DND-41 (cell line): Measurements from ENCODE around the gene MYH9.

Experiments
- ATAC-seq: fragments of 200-7000 bp; cut with Tn5 transposase; 3 replicates; pipeline ENCODE4 v1.9.1; 2021; ENCODE audit warnings: low read depth; ENCODE audit not compliant: insufficient read depth
- DNase-seq: peaks from one replicate; pipeline ENCODE4 v3.0.0-alpha.2; 2020
- H2AFZ ChIP-seq: 2 replicates; pipeline ENCODE4 v1.6.0; 2012; ENCODE audit warnings: low read depth, low read length
- H3K27ac ChIP-seq: 2 replicates; pipeline ENCODE4 v1.5.1; 2012; ENCODE audit warnings: low read length, inconsistent platforms
- H3K27me3 ChIP-seq: fragments of 200-600 bp; sonication (generic); 2 replicates; pipeline ENCODE4 v1.6.0; 2012; ENCODE audit warnings: low read length, mild to moderate bottlenecking, inconsistent platforms; ENCODE audit not compliant: insufficient read depth, poor library complexity
- H3K36me3 ChIP-seq: 2 replicates; pipeline ENCODE4 v1.5.1; 2012; ENCODE audit warnings: low read length, inconsistent platforms; ENCODE audit not compliant: insufficient read depth
- H3K4me1 ChIP-seq: 2 replicates; pipeline ENCODE4 v1.5.1; 2012; ENCODE audit warnings: mild to moderate bottlenecking, low read length; ENCODE audit not compliant: insufficient read depth
- H3K4me2 ChIP-seq: 2 replicates; pipeline ENCODE4 v1.6.0; 2012; ENCODE audit warnings: mild to moderate bottlenecking, moderate library complexity, low read length, inconsistent platforms; ENCODE audit not compliant: insufficient read depth
- H3K4me3 ChIP-seq, 2 experiments: fragments of 200-600 bp in 1 of 2; shearing (Covaris generic) in 1 of 2; 2 replicates each; pipeline ENCODE4 v1.5.1; 2012 to 2016; ENCODE audit warnings: inconsistent platforms in 2 of 2, low read length in 2 of 2, mild to moderate bottlenecking in 2 of 2, low read depth in 1 of 2, moderate library complexity in 1 of 2
- H3K79me2 ChIP-seq: 2 replicates; pipeline ENCODE4 v1.6.0; 2012; ENCODE audit warnings: low read length, inconsistent platforms; ENCODE audit not compliant: insufficient read depth
- H3K9ac ChIP-seq: 2 replicates; pipeline ENCODE4 v1.6.0; 2012; ENCODE audit warnings: low read depth, mild to moderate bottlenecking, inconsistent platforms, low read length, moderate library complexity
- H3K9me3 ChIP-seq: 2 replicates; pipeline ENCODE4 v1.5.1; 2012; ENCODE audit warnings: low read length, moderate library complexity, mild to moderate bottlenecking, inconsistent platforms; ENCODE audit not compliant: insufficient read depth, severe bottlenecking
- H4K20me1 ChIP-seq: 2 replicates; pipeline ENCODE4 v1.6.0; 2012; ENCODE audit warnings: low read length; ENCODE audit not compliant: insufficient read depth
- EZH2 ChIP-seq: IDR thresholded peaks from 3 replicates; pipeline ENCODE4 v1.6.1; 2012; ENCODE audit warnings: borderline replicate concordance, low read depth, mild to moderate bottlenecking, moderate library complexity, low read length, inconsistent platforms; ENCODE audit not compliant: severe bottlenecking
- TF ChIP-seq, protein P1 (sequence below): IDR thresholded peaks from 2 replicates; pipeline ENCODE4 v1.5.1; 2012; ENCODE audit warnings: borderline replicate concordance, low read length, moderate library complexity, mild to moderate bottlenecking; ENCODE audit not compliant: poor library complexity, severe bottlenecking; ENCODE audit errors: extremely low read depth

The MYH9 gene

DNA sequence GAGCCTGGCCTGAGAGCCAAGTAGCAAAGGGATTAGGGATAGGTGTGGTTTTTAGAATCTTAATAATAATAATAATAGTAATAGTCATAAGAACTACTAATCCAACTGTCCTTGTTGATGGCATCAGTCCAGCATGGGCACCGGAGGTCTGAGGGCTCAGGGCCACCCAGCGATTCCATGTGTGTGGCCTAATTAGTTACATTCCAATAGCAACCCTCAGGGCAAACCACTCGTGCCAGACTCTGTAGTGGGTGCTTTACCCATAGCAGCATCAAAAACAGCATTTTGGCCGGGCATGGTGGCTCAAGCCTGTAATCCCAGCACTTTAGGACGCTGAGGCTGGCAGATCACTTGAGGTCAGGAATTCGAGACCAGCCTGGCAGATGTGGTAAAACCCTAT, 19.0 kb upstream of the MYH9 start:
- peaks cover 32% of the 10 kb centered on the region for H3K4me1 ChIP-seq
- no peak overlapping the region for H2AFZ ChIP-seq
- H3K27me3 ChIP-seq: no peaks in the 10 kb centered on the region
- TF ChIP-seq, protein P1, sequence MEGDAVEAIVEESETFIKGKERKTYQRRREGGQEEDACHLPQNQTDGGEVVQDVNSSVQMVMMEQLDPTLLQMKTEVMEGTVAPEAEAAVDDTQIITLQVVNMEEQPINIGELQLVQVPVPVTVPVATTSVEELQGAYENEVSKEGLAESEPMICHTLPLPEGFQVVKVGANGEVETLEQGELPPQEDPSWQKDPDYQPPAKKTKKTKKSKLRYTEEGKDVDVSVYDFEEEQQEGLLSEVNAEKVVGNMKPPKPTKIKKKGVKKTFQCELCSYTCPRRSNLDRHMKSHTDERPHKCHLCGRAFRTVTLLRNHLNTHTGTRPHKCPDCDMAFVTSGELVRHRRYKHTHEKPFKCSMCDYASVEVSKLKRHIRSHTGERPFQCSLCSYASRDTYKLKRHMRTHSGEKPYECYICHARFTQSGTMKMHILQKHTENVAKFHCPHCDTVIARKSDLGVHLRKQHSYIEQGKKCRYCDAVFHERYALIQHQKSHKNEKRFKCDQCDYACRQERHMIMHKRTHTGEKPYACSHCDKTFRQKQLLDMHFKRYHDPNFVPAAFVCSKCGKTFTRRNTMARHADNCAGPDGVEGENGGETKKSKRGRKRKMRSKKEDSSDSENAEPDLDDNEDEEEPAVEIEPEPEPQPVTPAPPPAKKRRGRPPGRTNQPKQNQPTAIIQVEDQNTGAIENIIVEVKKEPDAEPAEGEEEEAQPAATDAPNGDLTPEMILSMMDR: no peak
- no peak for TF ChIP-seq EZH2
- peak overlapping the region; percentile 87 for H3K27ac ChIP-seq
- peak overlapping the region; percentile 42; the same call in 1 of the 2 replicates for H3K9ac ChIP-seq
- peak overlapping the region; percentile 45 for H3K4me2 ChIP-seq
- H3K36me3 ChIP-seq: no peaks in the 10 kb centered on the region
- no peaks in the 10 kb centered on the region for H4K20me1 ChIP-seq
- no peaks in the 10 kb centered on the region for H3K9me3 ChIP-seq
- H3K4me3 ChIP-seq: no peak overlapping the region
- ATAC-seq: no peak
- no peak for DNase-seq
- no peaks in the 10 kb centered on the region for H3K79me2 ChIP-seq

DNA sequence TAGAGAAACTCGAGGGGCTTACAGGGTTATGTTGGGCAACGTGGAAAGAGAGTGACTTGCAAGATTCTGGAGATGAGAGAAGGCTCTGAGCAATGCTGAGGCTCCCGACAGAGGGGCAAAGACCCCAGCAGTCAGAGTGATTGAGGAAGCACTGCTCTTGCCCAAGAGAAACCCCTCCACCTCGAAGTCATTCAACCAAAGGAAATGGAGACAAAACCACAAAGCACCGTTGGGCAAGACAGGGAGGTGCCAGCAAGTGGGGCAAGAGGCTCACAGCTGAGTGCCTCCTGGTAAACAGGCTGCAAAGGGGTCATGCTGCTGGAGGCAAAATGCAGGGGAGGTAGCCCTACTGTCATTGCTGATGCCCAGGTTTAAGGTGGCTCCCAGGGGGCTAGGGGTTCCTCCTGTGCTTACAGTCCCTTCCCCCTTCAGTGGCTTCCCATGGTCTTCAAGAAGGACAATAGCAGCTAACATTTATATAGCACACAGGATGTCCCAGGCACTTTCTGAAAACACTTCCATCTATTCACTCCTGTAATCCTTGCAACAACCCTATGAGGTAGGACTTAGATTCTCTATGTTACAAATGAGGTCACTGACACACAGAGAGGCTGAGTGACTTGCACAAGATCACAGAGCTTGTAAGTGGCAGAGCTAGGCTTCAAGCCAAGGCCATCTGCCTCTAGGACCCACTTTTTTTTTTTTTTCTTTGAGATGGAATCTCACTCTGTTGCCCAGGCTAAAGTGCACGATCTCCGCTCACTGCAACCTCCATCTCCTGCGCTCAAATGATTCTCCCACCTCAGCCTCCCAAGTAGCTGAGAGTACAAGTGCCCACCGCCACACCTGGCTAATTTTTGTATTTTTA, 18.1 kb upstream of the MYH9 start:
- Histone ChIP-seq H3K4me1 (peaks cover 32% of the 10 kb centered on the region), H3K4me3 (peak overlapping the region in 1 of 2 experiments; percentile 18; a peak in 2 of 4 replicates), H3K27me3 (no peaks in the 10 kb centered on the region), H3K27ac (peak overlapping the region; percentile 87), H3K4me2 (peak overlapping the region; percentile 45), H3K9ac (peak overlapping the region; percentile 42), H3K9me3 (no peaks in the 10 kb centered on the region), H3K36me3 (no peaks in the 10 kb centered on the region), H2AFZ (peak overlapping the region; percentile 65), H3K79me2 (no peaks in the 10 kb centered on the region), H4K20me1 (no peaks in the 10 kb centered on the region)
- DNase-seq (peak; percentile 89), ATAC-seq (peak; percentile 95)
- TF ChIP-seq EZH2: no peak
- TF ChIP-seq, protein P1: peak; percentile 76

DNA sequence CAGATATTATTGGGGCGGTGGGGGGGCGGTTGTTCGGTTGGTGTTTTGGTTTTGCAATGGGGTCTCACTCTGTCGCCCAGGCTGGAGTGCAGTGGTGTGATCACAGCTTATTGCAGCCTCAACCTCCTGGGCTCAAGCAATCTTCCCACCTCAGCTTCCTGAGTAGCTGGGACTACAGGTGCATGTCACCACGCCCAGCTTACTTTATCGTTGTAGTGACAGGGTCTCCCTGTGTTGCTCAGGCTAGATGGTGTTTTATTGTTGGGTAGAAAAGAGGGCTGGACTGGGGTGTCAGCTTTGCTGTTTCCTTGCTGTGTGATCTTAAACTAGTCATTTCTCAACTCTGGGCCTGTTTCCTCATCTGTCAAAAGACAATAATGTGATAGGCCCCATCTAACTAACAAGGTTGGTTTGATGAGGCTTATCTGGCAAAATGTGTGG, 17.5 kb upstream of the MYH9 start:
- Histone ChIP-seq H3K4me1 (peaks cover 32% of the 10 kb centered on the region), H3K79me2 (no peaks in the 10 kb centered on the region), H3K36me3 (no peaks in the 10 kb centered on the region), H2AFZ (peak overlapping the region; percentile 65), H3K9me3 (no peaks in the 10 kb centered on the region), H3K27me3 (no peaks in the 10 kb centered on the region), H3K27ac (peak overlapping the region; percentile 87), H3K9ac (peak overlapping the region; percentile 42), H3K4me2 (peak overlapping the region; percentile 45), H3K4me3 (peak overlapping the region in 1 of 2 experiments; percentile 18; a peak in 1 of 4 replicates), H4K20me1 (no peaks in the 10 kb centered on the region)
- ATAC-seq: peak; percentile 48
- peak; percentile 48 for DNase-seq
- no peak for TF ChIP-seq EZH2
- TF ChIP-seq, protein P1: no peak
